AG04450 (cell line): ENCODE results near the gene SLC22A3. TPM values are rescaled to one million over a fixed set of nuclear protein-coding genes. Genes with fewer than 3 reads are reported as not detected.

Experiments used
- CTCF ChIA-PET: fragments of 300-600, 350-600 bp; formaldehyde crosslinking; extraction: SDS; loops from one replicate; lab custom pipeline; 2022; ENCODE audit warnings: antibody characterized with exemption, inconsistent platforms; lab: Charles Lee
- POLR2A ChIA-PET: fragments of 350-600 bp; formaldehyde crosslinking; extraction: SDS; loops from one replicate; lab custom pipeline; 2021; ENCODE audit warnings: antibody characterized with exemption, inconsistent platforms; lab: Yijun Ruan, JAX
- DNase-seq: peaks from one replicate; pipeline ENCODE4 v3.0.0-alpha.2; 2011; ENCODE audit warnings: low read depth, low spot score
- H3K27ac ChIP-seq: one replicate; pipeline ENCODE4 v1.5.1; 2012; ENCODE audit warnings: low read depth, low read length, control low read depth
- H3K27me3 ChIP-seq: one replicate; pipeline ENCODE4 v1.6.0; 2012; ENCODE audit warnings: low read length; ENCODE audit not compliant: control insufficient read depth, insufficient read depth
- H3K4me3 ChIP-seq: 2 replicates; pipeline ENCODE4 v1.5.1; 2011; ENCODE audit warnings: mild to moderate bottlenecking, low read depth, low read length, control low read depth
- H3K9me3 ChIP-seq: 2 replicates; pipeline ENCODE4 v1.5.1; 2012; ENCODE audit warnings: low read length; ENCODE audit not compliant: control insufficient read depth, insufficient read depth
- polyA plus RNA-seq: library from polyadenylated mRNA; depleted of rRNA; stranded (reverse); fragments of >200 nt; gene quantifications from 2 replicates; pipeline ENCODE4 v1.2.3, GENCODE V29; 2011
- TF ChIP-seq, protein P1 (sequence below): IDR thresholded peaks from 2 replicates; pipeline ENCODE4 v1.5.1; 2011; ENCODE audit warnings: low read depth, low read length, control low read depth, inconsistent platforms

SLC22A3 gene
- polyA plus RNA-seq, 1 experiment, result 0.07 TPM

GRCh38 chr6:160375561-160375949 lies 27.4 kb downstream of the SLC22A3 start:
- TF ChIP-seq, protein P1, sequence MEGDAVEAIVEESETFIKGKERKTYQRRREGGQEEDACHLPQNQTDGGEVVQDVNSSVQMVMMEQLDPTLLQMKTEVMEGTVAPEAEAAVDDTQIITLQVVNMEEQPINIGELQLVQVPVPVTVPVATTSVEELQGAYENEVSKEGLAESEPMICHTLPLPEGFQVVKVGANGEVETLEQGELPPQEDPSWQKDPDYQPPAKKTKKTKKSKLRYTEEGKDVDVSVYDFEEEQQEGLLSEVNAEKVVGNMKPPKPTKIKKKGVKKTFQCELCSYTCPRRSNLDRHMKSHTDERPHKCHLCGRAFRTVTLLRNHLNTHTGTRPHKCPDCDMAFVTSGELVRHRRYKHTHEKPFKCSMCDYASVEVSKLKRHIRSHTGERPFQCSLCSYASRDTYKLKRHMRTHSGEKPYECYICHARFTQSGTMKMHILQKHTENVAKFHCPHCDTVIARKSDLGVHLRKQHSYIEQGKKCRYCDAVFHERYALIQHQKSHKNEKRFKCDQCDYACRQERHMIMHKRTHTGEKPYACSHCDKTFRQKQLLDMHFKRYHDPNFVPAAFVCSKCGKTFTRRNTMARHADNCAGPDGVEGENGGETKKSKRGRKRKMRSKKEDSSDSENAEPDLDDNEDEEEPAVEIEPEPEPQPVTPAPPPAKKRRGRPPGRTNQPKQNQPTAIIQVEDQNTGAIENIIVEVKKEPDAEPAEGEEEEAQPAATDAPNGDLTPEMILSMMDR, result no peak
- ChIA-PET POLR2A (no interaction called here), CTCF (no interaction called here)
- no peak for DNase-seq
- no peaks in the 10 kb centered on the region for H3K9me3 ChIP-seq
- no peaks in the 10 kb centered on the region for H3K27me3 ChIP-seq
- H3K4me3 ChIP-seq, result no peak overlapping the region
- no peak overlapping the region for H3K27ac ChIP-seq

GRCh38 chr6:160376445-160376844 lies 28.3 kb downstream of the SLC22A3 start:
- ChIA-PET POLR2A (no interaction called here), CTCF (no interaction called here)
- H3K4me3 ChIP-seq, result no peak overlapping the region
- no peaks in the 10 kb centered on the region for H3K27me3 ChIP-seq
- TF ChIP-seq, protein P1, result no peak
- no peak overlapping the region for H3K27ac ChIP-seq
- no peak for DNase-seq
- no peaks in the 10 kb centered on the region for H3K9me3 ChIP-seq

DNA sequence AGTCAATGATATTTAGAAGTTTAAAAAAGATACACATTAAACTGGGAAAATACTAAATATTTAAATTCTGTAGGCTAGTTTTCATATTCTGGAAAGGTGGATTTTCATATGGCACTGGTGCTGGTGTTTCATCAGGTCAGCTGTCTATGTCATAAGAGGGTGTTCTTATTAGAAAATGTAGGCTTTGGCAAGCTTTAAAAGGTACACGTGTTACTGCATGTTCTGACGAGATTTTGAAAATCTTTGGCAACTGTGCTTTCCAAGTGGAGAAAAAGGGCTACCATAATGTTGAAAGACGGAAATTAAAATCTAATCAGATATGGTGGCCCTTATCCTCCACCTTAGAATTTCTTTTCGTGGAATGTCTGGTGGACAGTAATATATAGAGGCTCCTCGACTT lies 30.0 kb downstream of the SLC22A3 start:
- POLR2A ChIA-PET, result no interaction called here
- CTCF ChIA-PET, result interaction anchor here (0.7 kb wide), 1 partner anchor 77 kb away, joined by 3 read pairs; no protein-coding TSS in a partner anchor

DNA sequence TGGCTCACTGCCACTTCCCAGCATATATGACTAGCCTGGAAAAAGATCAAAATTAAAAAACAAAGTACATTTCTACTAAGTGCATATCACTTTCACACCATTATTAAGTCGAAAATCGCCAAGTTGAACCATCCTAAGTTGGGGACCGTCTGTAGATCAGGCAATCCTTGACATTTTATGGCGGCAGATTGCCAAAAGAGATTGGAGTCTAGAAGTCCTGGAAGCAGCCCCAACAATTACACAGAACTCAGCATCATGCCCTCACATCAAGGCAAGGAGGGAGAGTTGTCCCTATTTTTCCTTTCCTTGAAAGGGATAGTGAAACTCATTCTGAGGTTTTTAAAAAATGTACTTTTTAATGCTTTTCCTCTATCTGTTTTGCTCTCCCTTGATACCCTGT lies 30.7 kb downstream of the SLC22A3 start:
- CTCF ChIA-PET, result no interaction called here

More for the DNA sequence above, 30.0 kb downstream of the SLC22A3 start:
- no peak for DNase-seq
- TF ChIP-seq, protein P1, result no peak
- H3K27me3 ChIP-seq, result no peaks in the 10 kb centered on the region
- H3K4me3 ChIP-seq, result no peak overlapping the region
- H3K27ac ChIP-seq, result no peak overlapping the region
- no peaks in the 10 kb centered on the region for H3K9me3 ChIP-seq

DNA sequence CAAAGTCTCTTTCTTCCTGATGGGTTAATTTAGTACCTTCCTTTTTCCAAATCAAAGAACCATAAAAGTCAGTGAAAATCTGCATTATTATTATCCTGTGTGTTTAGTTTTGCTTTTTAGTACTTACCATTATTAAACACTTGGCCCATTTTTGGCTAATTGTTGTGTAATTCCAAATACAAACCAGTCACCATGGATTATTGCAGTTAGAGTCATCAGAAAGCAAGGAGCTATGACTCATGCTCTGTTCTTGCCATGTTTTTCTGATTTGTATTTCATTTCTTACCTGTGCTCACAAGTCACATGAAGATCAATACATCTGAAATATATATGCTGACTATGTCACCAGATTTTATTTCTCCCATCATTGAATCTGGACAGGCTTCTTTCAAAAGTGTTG lies 31.3 kb downstream of the SLC22A3 start:
- Histone ChIP-seq H3K27ac (no peak overlapping the region), H3K27me3 (no peaks in the 10 kb centered on the region), H3K9me3 (no peaks in the 10 kb centered on the region), H3K4me3 (no peak overlapping the region)
- DNase-seq, result no peak
- TF ChIP-seq, protein P1, result no peak
- ChIA-PET CTCF (no interaction called here), POLR2A (no interaction called here)

More for the DNA sequence above, 30.7 kb downstream of the SLC22A3 start:
- Histone ChIP-seq H3K27me3 (no peaks in the 10 kb centered on the region), H3K9me3 (no peaks in the 10 kb centered on the region), H3K27ac (no peak overlapping the region), H3K4me3 (no peak overlapping the region)
- DNase-seq, result no peak
- POLR2A ChIA-PET, result no interaction called here
- TF ChIP-seq, protein P1, result no peak
